HG02943 (cell line): ENCODE results near the gene TECTA.
A peak's percentile ranks its signal among the peaks of the same experiment; 100 is the strongest.

Experiments
- ATAC-seq: cut with Tn5 transposase; IDR thresholded peaks from one replicate; pipeline ENCODE4 v1.9.1; 2021; ENCODE audit warnings: mild to moderate bottlenecking, low read depth, moderate library complexity; ENCODE audit not compliant: unreplicated experiment

TECTA gene

GRCh38 chr11:121100943-121101342, at the start of gene TECTA:
TECTA (plus strand) TSS chr11:121101243; CDS start chr11:121102666, 1,423 bp downstream.
- no peak for ATAC-seq

GRCh38 chr11:121053244-121053643, 47.8 kb upstream of the TECTA start:
- no peak for ATAC-seq

- no peak for ATAC-seq
These were observed 46.8 kb upstream of the TECTA start for GRCh38 chr11:121054266-121054665.

GRCh38 chr11:121055076-121055475, 46.0 kb upstream of the TECTA start:
- no peak for ATAC-seq

- ATAC-seq, result no peak
These were observed 43.1 kb upstream of the TECTA start for GRCh38 chr11:121057922-121058321.

- no peak for ATAC-seq
These were observed 42.1 kb upstream of the TECTA start for GRCh38 chr11:121058941-121059340.

GRCh38 chr11:121059605-121060004, 41.4 kb upstream of the TECTA start:
- ATAC-seq, result peak; percentile 94

GRCh38 chr11:121063728-121064127, 37.3 kb upstream of the TECTA start:
- no peak for ATAC-seq

- ATAC-seq, result no peak
These were observed 34.4 kb upstream of the TECTA start for GRCh38 chr11:121066623-121067022.

- no peak for ATAC-seq
These were observed 34.0 kb upstream of the TECTA start for GRCh38 chr11:121067026-121067425.

GRCh38 chr11:121067453-121067852, 33.6 kb upstream of the TECTA start:
- no peak for ATAC-seq

- no peak for ATAC-seq
These were observed 32.9 kb upstream of the TECTA start for GRCh38 chr11:121067962-121068647.

- ATAC-seq, result no peak
These were observed 32.3 kb upstream of the TECTA start for GRCh38 chr11:121068787-121069186.

GRCh38 chr11:121070951-121071845, 29.8 kb upstream of the TECTA start:
- no peak for ATAC-seq

GRCh38 chr11:121071846-121072450, 29.1 kb upstream of the TECTA start:
- ATAC-seq, result no peak

GRCh38 chr11:121081321-121081720, 19.7 kb upstream of the TECTA start:
- no peak for ATAC-seq

- no peak for ATAC-seq
These were observed 18.8 kb upstream of the TECTA start for GRCh38 chr11:121082219-121082618.

GRCh38 chr11:121082670-121083069, 18.4 kb upstream of the TECTA start:
- ATAC-seq, result no peak

- ATAC-seq, result no peak
These were observed 14.2 kb upstream of the TECTA start for GRCh38 chr11:121086866-121087265.

- no peak for ATAC-seq
These were observed 11.5 kb upstream of the TECTA start for GRCh38 chr11:121089566-121089965.

GRCh38 chr11:121090145-121090721, 10.8 kb upstream of the TECTA start:
- no peak for ATAC-seq
